GM23248 (cell line): ENCODE results near the gene HNF4A.

Experiments used
- EZH2 ChIP-seq: fragments of 200-600 bp; sonication (generic); IDR thresholded peaks from 2 replicates; pipeline ENCODE4 v1.6.1; 2018; ENCODE audit warnings: antibody characterized with exemption, mild to moderate bottlenecking; ENCODE audit not compliant: insufficient read depth, poor library complexity, severe bottlenecking
- EZH2phosphoT487 ChIP-seq: fragments of 200-600 bp; sonication (generic); IDR thresholded peaks from 2 replicates; pipeline ENCODE4 v1.6.1; 2018; ENCODE audit warnings: antibody characterized with exemption, moderate library complexity, mild to moderate bottlenecking, low read depth; ENCODE audit not compliant: insufficient read depth

DNA sequence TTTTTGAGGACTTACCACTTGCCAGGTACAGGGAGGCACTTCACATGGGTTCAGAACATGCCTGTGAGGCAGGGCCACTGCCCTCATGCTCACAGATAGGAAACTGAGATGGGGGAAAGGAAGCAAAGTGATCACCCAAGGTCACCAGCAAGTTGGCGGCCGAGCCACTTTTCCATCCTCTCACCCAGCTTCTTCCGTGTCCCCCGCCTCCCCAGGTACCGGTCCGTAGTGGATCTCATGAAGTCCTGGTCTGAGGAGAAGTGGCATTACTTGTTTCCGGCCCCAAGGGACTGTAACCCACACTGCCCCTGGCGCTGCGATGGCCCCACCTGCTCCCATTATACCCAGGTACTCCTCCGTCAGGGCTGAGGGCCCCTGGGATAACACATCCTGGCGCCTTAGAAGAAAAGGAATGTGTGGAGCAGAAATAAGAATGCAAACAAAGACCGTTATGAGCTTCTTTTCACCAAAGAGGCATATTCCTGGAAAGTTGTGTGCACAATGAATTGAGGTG, 12.3 kb upstream of the HNF4A start:
- TF ChIP-seq EZH2phosphoT487 (no peak), EZH2 (no peak)
